ENCODE measurements around the gene RIOK1.

Gene RIOK1

DNA sequence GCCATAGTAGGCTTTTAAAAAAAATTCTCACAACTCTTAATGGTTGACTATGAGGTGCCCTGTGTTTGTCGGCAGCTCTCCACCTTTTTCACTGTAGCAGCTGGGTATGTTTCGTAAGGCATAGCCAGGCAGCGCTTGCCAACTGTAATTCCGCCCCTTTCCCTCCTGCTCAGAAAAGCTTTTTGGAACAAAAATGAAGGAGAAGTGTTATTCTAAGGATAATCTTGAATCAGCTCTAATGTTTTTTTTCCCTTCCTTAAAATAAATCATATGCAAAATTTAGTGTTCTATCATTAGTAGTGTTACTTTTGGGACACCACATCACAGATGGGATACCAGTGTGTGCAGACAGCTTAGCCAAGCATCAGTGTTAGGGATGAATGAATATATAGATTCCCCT, 21.2 kb downstream of the RIOK1 start:
- no peak for DNase-seq

DNA sequence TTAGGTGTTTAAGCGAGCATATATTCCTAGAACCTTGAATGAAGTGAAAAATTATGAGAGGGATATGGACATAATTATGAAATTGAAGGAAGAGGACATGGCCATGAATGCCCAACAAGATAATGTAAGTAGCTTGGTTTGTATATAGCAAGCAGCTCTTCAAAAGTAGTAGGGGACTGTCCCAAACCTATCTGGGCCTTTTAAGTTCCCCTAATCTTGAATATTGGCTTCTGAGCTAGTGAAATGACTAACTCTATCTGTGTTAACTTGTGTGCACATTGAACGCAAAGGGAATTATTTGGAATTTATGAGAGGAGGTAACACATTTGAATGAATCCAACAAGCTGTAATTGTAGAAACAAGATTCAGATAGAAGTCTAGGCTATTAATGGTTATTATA, 21.7 kb downstream of the RIOK1 start:
- DNase-seq = no peak

DNA sequence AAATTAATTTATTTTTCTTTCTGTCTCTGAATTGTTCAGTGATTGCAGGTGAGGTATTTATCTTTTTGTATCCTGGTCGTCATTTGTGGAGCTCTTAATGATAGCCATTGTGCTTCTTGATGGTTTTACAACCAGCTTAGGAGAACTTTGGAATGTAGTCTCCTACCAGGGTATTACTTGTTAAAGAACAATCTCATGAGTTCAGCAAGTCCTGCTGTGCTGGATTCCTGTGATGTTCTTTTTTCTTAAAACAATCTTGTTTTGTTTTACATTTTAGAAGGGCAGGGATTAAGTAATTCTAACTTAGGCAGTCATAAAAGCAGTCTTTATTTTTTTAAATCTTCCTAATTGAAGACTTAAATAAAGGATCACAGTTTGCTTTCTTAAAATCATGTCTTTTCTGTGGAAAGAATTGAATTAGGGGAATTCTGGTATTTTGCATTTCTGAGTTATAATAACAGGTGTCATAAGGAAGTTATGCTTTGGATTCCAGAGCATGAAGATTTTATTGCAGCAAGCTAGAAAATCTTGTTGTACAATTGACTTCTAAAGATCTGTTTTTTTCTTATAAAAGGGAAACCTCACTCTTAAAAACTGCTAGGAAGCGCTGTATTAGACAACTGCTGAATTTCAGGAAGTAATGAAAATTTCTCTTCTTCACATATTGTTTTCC, 23.7 kb downstream of the RIOK1 start:
- no peak for DNase-seq

DNA sequence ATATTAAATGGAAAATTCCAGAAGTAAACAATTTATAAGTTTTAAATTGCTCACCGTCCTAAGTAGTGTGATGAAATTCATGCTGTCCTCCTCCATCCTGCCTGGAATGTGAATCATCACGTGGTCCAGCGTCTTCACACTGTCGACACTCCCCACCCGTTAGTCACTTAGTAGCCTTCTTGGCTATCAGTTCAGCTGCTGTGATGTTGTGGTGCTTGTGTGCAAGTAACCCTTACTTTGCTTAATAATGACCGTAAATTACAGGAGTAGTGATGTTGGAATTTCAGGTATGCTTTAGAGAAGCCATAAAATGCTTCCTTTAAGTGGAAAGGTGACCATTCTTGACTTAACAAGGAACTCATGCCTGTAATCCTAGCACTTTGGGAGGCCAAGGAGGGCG, 25.2 kb downstream of the RIOK1 start:
- DNase-seq = no peak

DNA sequence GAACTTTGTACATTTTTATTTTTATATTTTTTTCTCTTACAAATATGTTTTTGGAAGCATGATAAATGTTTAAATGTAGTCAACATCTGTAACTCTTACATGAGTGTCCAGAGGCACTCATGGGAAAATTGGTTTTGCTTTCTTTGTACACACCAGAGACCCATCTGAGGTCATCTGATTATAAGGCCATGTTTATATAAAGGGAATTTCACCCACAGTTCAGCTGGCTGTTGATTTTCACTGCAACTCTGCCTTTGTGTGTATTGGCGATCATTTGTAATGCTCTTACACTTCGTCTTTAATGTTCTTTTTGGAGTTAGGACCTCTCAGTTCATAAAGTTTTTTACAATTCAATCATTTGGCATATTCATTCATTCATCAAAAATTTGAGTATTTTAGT, 28.1 kb downstream of the RIOK1 start:
- DNase-seq = no peak

DNA sequence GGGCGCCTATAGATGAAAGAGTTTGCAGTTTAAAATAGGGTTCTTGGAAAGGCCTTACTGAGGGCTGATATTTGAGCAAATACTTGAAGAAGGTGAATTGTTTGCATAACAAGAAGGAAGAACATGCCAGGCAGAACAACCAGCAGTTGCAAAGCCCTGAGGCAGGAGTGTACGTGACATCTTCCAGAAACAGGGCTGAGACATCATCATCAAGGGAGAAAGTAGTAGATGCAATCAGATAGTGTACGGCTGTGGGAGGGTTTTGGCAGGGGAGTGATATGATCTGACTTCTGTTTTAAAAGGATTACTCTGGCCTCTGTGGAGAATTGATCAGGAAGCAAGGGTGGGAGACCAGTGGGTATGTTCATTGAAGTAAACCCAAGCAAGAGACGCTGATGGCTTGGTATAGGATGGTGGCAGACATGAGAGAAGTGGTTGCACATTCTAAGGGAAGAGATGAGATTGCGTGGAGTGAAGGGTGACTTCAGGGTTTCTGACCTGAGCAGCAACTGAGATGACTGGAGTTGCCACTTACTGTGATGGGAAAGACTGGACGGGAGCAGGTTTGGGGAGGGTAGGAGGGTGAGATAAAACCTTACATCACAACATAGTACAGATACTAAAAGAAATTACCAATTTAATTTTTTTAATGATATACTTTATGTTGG, 28.8 kb downstream of the RIOK1 start:
- no peak for DNase-seq

DNA sequence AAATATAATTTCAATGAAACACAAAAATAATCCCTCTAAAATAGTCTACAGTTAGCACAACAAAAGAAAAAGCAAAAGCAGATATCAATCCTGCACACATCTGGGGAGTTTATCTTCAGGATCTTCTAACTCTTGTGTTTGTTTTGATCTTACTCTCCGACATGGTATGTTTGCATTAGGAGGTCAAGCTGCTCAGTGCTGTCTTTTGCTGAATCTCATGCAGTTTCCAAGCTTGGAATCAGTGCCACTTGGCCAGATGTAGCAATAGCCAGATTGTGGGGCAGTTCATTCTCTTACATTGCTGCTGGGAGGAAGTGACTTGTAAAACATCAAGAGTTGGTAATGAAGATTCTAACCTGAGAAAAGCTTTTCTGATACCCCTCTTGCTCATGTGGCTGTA, 29.5 kb downstream of the RIOK1 start:
- no peak for DNase-seq

DNA sequence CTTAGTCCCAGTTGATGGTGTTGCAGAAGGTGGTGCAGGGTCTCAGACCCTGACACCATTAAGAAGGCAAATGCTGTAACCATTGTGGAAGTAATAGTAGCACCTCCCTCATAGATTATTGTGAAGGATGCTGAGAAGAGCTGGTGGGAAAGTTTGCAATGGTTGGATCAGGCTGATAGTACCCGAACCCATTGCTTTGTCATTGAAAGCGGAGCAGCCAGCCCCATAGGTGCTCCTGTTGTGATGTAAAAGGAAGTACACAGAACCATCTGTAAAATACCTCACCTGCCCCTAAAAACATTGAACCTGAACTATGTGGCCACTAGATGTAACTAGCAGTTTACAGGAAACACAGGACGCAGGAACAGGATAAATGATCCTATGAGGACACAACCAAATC, 31.5 kb downstream of the RIOK1 start:
- DNase-seq = no peak

DNA sequence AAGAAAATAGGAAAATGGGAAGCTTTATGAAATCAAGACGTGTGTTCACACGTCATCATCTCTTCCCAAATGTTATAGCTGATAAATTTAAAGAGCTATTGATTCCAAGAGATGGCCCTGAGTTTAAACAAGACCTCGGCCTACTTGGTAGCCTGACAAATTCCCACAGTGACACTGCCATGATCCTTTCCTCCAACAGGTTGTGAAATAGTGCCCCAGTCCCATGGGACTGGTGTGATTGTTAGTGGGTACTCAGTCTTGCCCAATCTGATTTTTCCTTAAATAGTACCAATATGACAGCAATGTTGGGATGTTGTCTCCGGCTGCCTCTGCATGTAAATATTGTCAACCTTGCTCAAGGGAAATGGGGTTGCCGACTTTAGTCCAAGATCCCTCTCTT, 34.5 kb downstream of the RIOK1 start:
- no peak for DNase-seq

DNA sequence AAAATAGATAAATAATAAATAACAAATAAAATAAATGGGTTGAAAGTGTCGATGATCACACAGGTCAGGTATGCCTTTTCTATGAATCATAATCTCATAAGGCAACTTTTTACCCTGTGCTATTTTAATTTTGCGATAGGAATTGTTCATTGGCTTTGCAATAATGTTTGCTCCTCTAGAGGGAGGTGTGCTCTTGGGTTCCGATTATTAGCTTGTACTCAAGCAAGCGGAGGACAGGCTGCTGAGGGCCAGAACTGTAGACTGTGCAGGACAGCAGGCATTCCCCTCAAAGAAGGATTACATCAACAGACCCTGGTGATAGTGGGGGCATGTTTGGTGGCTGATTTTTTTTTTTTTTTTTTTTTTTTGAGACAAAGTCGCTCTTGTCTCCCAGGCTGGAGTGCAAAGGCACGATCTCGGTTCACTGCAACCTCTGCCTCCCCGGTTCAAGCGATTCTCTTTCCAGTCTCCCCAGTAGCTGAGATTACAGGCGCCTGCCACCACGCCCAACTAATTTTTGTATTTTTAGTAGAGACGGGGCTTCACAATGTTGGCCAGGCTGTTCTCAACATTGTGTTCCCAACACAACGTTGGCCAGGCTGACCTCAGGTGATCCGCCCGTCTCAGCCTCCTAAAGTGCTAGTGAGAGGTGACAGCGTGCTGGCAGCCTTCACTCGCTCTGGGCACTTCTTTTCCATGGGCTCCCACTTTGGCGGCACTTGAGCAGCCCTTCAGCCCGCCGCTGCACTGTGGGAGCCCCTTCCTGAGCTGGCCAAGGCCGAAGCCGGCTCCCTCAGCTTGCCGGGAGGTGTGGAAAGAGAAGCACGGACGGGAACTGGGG, 35.6 kb downstream of the RIOK1 start:
- peak; percentile 73 for DNase-seq

DNA sequence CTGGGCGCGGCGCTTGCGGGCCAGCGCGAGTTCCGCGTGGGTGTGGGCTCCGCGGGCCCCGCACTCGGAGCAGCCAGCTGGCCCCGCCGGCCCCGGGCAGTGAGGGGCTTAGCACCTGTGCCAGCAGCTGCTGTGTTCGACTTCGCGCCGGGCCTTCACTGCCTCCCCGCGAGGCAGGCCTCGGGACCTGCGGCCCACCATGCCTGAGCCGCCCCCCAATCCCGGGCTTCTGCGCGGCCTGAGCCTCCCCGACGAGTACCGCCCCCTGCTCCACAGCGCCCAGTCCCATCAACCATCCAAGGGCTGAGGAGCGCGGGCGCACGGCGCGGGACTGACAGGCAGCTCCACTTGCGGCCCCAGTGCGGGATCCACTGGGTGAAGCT, 36.2 kb downstream of the RIOK1 start:
- no peak for DNase-seq

DNA sequence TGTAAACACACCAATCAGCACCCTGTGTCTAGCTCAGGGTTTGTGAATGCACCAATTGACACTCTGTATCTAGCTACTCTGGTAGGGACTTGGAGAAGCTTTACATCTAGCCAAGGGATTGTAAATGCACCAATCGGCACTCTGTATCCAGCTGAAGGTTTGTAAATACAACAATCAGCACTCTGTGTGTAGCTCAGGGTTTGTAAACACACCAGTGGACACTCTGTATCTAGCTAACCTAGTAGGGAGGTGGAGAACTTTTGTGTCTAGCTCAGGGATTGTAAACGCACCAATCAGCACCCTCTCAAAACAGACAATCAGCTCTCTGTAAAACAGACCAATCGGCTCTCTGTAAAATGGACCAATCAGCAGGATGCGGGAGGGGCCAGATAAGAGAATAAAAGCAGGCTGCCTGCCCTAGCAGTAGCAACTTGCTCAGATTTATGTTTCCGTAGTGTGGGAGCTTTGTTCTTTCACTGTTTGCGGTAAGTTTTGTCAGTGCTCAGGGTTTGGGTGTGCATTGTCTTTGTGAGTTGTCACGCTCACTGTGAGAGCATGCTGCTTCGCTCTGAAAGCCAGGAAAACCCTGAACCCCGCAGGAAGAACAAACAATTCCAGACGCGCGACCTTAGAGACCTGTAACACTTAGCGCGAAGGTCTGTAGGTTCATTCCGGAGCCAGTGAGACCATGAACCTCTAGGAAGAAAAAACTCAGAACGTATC, 37.0 kb downstream of the RIOK1 start:
- no peak for DNase-seq

DNA sequence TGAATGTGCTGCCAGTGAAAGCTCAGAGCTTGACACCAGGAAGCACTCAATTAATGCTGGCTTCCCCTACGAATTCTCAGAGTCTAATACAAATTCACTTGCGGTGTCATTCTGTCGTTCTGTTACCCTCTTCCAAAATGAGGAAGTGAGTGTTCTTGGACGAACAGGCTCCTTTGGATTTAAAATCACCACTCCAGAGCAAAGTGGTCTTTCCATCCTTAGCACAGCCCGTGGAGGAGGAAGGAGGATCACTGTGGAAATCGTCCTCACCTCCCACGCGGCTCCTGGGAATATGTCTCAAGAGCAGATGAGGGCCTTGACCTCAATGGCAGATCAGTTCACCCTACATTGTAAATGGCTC, 41.7 kb downstream of the RIOK1 start:
- DNase-seq = peak; percentile 57

DNA sequence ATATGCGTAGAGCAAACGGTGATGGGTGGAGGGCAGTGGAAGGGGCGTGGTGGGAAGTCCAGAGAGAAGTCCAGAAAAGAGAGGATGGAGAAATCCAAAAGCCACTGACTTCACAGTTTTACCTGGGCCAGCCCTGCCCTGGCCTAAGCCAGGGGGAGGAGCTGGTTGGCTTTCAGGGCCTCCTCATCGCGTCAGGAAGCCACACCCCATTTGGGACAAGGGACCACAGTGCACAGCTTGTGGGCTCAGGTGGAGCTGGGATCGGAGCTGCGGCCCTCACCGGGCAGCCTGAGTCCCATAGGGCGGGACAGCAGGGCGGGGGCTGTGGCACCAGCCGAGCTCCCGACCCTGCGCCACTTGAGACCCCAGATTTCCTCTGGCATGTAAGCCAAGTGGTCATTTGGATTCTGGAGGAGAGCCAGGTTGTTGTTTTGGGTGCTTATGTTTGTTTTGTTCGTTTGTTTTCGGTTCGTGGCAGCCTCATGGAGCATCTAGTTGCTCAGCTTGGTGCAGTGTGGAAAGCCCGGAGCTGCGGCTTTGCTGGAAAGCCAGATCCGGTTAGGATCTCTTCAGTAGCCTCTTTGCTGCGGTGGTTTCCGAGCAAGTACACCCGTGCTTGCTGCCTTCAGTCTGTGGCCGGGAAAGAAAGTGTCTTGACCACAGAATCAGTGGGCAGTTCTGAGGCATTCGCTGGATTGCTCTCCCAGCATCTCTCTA, 42.2 kb downstream of the RIOK1 start:
- no peak for DNase-seq

DNA sequence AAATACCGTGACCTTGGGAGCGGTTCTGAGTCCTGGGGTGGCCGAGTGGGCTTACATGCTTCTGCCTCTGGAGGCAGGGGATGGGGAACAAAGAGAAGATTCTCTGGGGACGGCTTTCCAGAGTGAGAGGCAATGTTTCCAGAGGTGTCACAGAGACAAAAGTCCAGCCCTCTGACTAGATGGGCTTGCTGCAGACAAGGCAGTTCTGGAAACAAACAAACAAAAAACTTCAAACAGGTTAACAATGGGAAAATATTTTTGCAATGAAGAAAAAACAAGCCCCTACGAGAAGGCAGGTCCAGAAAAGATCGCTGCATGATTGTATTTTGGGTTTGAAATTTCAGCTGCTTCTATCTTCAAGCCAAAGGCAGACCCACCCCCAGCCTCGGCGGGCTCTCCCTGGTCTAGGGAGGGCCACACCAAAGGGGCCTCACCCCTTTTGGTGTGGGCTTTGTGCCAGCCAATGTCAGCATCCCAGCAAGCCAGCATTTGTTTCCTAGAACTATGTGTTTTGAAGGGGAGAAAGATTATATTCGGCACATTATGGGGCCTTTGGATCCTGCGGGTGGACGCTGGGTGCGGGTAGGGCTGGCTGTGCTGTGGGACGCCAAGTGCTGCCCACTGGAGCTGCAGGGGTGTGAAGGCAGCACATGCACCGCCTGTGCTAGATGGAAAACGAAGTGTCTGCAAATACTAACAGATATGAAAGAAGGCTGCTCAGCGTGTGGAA, 42.9 kb downstream of the RIOK1 start:
- DNase-seq = peak; percentile 45

DNA sequence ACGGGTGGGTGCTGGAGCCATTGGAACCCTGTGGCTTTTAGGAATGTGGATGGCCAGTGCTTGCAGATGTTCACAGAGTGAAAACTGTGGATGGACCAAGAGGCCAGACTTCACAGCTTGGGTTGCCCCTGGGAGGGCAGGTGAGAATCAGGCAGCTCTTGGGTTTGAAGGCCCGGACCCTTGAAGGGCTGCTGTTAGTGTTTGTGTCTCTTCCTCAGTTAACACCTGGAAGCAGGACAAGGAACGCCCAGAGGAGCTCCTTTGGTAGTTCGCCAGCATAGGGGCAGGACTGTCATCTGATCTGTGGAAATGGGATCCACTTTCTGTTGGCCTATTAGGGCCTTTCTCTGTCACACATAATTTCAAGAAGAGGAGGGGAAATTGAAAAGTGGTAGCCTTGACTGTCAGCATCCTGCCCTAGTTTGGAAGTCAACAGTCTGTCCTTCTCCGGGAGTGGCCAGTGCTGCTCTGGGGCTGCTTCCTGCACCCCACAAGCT, 43.6 kb downstream of the RIOK1 start:
- no peak for DNase-seq

DNA sequence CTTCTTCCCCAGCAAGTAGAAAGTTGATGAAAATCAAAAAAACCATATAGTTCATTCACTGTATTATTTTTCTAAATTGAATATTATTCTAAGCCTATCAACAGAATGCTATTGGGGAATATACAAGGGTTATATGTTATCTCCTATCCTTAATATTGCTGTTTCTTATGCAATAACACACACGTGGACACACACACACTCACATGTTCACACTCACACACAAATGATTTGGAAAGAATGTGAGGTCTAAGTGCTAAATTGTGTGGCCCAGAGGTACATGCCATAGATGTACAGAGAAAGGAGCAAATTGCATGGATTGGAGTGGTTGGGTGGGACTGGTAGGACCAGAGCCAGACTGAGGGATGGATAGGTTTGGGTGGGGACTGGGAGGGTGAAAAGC, 45.1 kb downstream of the RIOK1 start:
- no peak for DNase-seq

DNA sequence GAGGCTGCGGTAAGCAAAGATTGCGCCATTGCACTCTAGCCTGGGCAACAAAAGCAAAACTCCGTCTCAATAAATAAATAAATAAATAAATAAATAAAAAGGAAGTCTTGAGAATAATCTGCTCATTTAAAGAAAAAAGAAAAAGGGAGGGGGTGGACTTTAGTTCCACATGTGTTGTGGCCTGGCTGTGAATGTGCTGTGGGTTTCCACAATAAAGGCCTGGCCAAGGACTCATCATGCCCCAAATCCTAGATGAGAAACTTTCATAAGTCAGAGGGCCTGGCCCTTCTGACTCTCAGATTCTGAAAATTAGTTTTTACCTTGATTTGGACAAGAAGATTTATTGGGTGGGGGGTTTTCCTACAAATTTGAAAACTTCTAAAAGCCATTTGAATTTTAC, 48.4 kb downstream of the RIOK1 start:
- no peak for DNase-seq

DNA sequence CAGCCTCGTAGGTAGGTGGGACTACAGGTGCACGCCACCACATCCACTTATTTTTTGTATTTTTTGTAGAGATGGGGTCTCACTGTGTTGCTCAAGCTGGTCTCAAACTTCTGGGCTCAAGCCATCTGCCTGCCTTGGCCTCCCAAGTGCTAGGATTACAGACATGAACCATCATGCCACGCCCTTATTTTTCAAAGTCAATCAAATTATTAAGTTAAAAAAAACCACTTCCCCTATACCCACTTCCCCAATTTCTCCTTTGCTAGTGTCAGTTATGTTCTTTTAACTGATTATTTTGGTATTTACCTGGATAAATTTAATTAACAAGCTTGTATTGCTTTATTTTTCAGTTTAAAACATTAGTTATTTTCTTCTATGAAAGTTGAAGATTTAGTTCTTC, 49.6 kb downstream of the RIOK1 start:
- DNase-seq = peak; percentile 53

DNA sequence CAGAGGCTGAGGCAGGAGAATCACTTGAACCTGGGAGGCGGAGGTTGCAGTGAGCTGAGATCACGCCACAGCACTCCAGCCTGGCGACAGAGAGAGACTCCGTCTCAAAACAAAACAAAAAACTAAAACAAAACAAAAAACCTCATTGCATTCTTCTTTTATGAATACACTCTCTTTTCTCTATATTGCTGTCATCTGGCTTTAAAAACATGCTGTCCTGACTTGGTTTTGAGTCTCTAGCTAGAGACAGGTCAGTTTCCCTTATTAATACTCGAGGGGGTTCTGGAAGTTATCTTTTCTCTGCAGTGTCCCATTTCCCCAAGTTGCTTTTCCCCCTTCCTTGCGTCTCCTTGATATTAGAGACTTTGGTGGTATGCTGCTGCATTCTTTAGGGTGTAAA, 50.9 kb downstream of the RIOK1 start:
- no peak for DNase-seq

DNA sequence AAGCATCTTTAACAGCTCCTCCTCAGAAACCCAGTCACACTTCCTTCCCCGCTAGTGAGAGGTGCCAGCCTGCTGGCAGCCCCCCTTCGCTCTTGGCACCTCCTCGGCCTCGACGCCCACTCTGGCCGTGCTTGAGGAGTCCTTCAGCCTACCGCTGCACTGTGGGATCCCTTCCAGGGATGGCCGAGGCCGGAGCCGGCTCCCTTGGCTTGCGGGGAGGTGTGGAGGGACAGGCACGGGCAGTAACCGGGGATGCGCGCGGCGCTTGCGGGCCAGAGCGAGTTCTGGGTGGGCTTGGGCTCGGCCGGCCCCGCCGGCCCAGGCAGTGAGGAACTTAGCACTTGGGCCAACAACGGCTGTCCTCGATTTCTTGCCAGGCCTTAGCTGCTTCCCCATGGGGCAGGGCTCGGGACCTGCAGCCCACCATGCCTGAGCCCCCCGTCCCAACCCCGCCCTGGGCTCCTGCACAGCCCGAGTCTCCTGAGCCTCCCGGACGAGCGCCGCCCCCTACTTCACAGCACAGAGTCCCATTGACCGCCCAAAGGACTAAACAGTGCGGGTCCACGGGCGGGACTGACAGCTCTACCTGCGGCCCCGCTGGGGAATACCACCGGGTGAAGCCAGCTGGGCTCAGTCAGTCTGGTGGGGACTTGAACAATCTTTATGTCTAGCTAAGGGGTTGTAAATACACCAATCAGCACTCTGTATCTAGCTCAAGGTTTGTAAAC, 51.6 kb downstream of the RIOK1 start:
- no peak for DNase-seq
